SK-N-MC (cell line): Measurements from ENCODE around the gene OR2A7.
"Not testable (repeated sequence)": the region's sequence is repeated elsewhere in the genome, so short reads cannot be mapped to it uniquely, and the experiment has no call there.

Experiments
- EZH2 ChIP-seq: fragments of 200-600 bp; sonication (generic); IDR thresholded peaks from one replicate; pipeline ENCODE4 v1.6.1; 2017; ENCODE audit warnings: antibody characterized with exemption
- FOXP2 ChIP-seq: optimal IDR thresholded peaks from 2 replicates; pipeline ENCODE3; 2011; ENCODE audit warnings: mild to moderate bottlenecking, moderate library complexity; ENCODE audit not compliant: insufficient read depth; ENCODE audit errors: extremely low read length, control extremely low read depth
- POLR2AphosphoS5 ChIP-seq: IDR thresholded peaks from 2 replicates; pipeline ENCODE4 v1.6.1; 2012; ENCODE audit warnings: mild to moderate bottlenecking, low read depth, low read length, borderline replicate concordance

GRCh38 chr7:144217200-144217599 lies 47.4 kb downstream of the OR2A7 start:
- not testable (repeated sequence) for TF ChIP-seq EZH2, POLR2AphosphoS5, FOXP2
